ENCODE results near the gene AP4S1. TPM values are rescaled to one million over a fixed set of nuclear protein-coding genes. Genes with fewer than 3 reads are reported as not detected.
"Not testable (repeated sequence)": the region's sequence is repeated elsewhere in the genome, so short reads cannot be mapped to it uniquely, and the experiment has no call there.

AP4S1 gene
- total and polyA plus RNA-seq, 3 donors from 2014 or later: 18.9 to 41.8 (median 21.5) TPM

- no peaks in the 10 kb centered on the region for H3K36me3 ChIP-seq (ENCODE audit: low read depth, missing control alignments)
- intact Hi-C loops (cut with DNase I; ENCODE audit: low total_unique reads): no loop called here
- H3K27me3 ChIP-seq: no peaks in the 10 kb centered on the region
- H3K9me3 ChIP-seq: no peaks in the 10 kb centered on the region
- 52 to 55% methylated on average over 3 of the region's 3 CpGs for WGBS, 2 donors
- no peaks in the 10 kb centered on the region for H3K4me1 ChIP-seq
- TF ChIP-seq POLR2A (IDR thresholded peaks at IDR 0.05) (no peak), CTCF (IDR thresholded peaks at IDR 0.05) (no peak)
- no peak overlapping the region for H3K4me3 ChIP-seq
- H3K27ac ChIP-seq: no peak overlapping the region
- no peak for DNase-seq
These were observed 17.9 kb downstream of the AP4S1 start for GRCh38 chr14:31043379-31043778.

GRCh38 chr14:31045501-31046080 is 20.1 kb downstream of the AP4S1 start:
- no peak overlapping the region for H3K4me3 ChIP-seq
- no peak for TF ChIP-seq CTCF (IDR thresholded peaks at IDR 0.05)
- no peak for DNase-seq
- no peak overlapping the region for H3K27ac ChIP-seq
- H3K27me3 ChIP-seq: no peaks in the 10 kb centered on the region
- WGBS, 2 donors: 92 to 95% methylated on average over 8 of the region's 8 CpGs
- no peaks in the 10 kb centered on the region for H3K9me3 ChIP-seq
- no peaks in the 10 kb centered on the region for H3K36me3 ChIP-seq (ENCODE audit: low read depth, missing control alignments)
- no peaks in the 10 kb centered on the region for H3K4me1 ChIP-seq
- intact Hi-C loops (cut with DNase I; ENCODE audit: low total_unique reads): no loop called here

GRCh38 chr14:31047503-31047902 is 22.1 kb downstream of the AP4S1 start:
- intact Hi-C loops (cut with DNase I; ENCODE audit: low total_unique reads): no loop called here
- H3K27ac ChIP-seq: no peak overlapping the region
- TF ChIP-seq CTCF (IDR thresholded peaks at IDR 0.05): no peak
- H3K9me3 ChIP-seq: no peaks in the 10 kb centered on the region
- H3K36me3 ChIP-seq (ENCODE audit: low read depth, missing control alignments): no peaks in the 10 kb centered on the region
- no peak overlapping the region for H3K4me3 ChIP-seq
- no peaks in the 10 kb centered on the region for H3K27me3 ChIP-seq
- 99 to 100% methylated on average over 10 of the region's 10 CpGs for WGBS, 2 donors
- H3K4me1 ChIP-seq: no peaks in the 10 kb centered on the region
- DNase-seq: no peak

- 82 to 87% methylated on average over 7 of the region's 7 CpGs for WGBS, 2 donors
- Histone ChIP-seq H3K4me3 (no peak overlapping the region), H3K36me3 (ENCODE audit: low read depth, missing control alignments) (no peaks in the 10 kb centered on the region), H3K27ac (no peak overlapping the region), H3K4me1 (no peaks in the 10 kb centered on the region), H3K27me3 (no peaks in the 10 kb centered on the region), H3K9me3 (no peaks in the 10 kb centered on the region)
- DNase-seq: no peak
- no peak for TF ChIP-seq POLR2A (IDR thresholded peaks at IDR 0.05)
- no peak for TF ChIP-seq CTCF (IDR thresholded peaks at IDR 0.05)
- intact Hi-C loops (cut with DNase I; ENCODE audit: low total_unique reads): no loop called here
These were observed 25.6 kb downstream of the AP4S1 start for GRCh38 chr14:31051023-31051422.

GRCh38 chr14:31051511-31051910 is 26.1 kb downstream of the AP4S1 start:
- no peaks in the 10 kb centered on the region for H3K36me3 ChIP-seq (ENCODE audit: low read depth, missing control alignments)
- intact Hi-C loops (cut with DNase I; ENCODE audit: low total_unique reads): no loop called here
- no peak for TF ChIP-seq CTCF (IDR thresholded peaks at IDR 0.05)
- TF ChIP-seq POLR2A (IDR thresholded peaks at IDR 0.05): no peak
- H3K27me3 ChIP-seq: no peaks in the 10 kb centered on the region
- no peaks in the 10 kb centered on the region for H3K4me1 ChIP-seq
- WGBS, 2 donors: 65 to 73% methylated on average over 4 of the region's 4 CpGs
- no peak overlapping the region for H3K4me3 ChIP-seq
- no peak for DNase-seq
- no peaks in the 10 kb centered on the region for H3K9me3 ChIP-seq
- H3K27ac ChIP-seq: no peak overlapping the region

- H3K9me3 ChIP-seq; intact Hi-C loops (cut with DNase I; ENCODE audit: low total_unique reads); H3K36me3 ChIP-seq (ENCODE audit: low read depth, missing control alignments); H3K4me1 ChIP-seq; H3K4me3 ChIP-seq; H3K27ac ChIP-seq; H3K27me3 ChIP-seq: not testable (repeated sequence)
- 61 to 65% methylated on average over 9 of the region's 9 CpGs for WGBS, 2 donors
- peak; percentile 53 for DNase-seq
These were observed 27.6 kb downstream of the AP4S1 start for GRCh38 chr14:31052905-31053586.

Measured in testis (tissue), 3 donors.